ENCODE results near the gene CHI3L1.

DNA sequence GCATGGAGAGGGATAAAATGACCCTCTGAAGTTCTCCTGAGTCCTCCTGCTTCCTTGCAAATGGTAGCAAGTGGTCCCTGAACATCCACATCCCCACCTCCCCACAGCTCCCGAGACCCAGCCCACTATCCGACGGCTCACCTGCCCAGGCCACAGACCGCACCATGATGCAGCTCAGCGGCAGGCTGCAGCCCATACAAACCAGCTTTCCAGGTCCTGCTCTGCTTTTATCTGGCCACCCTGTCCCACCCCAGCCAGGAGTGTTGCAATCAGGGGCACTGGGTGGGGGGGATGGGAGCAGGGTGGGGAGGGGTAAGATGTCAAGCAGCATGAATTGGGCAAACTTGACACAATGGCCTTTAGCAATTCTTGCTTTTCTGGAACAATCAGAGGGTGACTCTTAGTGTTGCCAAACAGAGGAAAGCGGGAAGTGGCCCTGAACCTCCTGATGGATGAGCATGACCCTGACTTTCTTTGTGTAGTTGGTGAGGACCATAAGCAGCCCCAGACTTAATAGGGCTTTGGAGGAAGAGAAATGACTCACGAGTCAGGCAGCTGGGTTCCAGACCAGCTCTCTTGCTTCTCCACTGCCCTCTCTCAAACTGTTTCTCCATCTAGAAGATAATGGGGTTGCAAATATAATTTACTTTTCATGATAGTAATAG, 43.1 kb upstream of the CHI3L1 start, which contains the start of gene CHIT1:
- TF ChIP-seq, protein P1, sequence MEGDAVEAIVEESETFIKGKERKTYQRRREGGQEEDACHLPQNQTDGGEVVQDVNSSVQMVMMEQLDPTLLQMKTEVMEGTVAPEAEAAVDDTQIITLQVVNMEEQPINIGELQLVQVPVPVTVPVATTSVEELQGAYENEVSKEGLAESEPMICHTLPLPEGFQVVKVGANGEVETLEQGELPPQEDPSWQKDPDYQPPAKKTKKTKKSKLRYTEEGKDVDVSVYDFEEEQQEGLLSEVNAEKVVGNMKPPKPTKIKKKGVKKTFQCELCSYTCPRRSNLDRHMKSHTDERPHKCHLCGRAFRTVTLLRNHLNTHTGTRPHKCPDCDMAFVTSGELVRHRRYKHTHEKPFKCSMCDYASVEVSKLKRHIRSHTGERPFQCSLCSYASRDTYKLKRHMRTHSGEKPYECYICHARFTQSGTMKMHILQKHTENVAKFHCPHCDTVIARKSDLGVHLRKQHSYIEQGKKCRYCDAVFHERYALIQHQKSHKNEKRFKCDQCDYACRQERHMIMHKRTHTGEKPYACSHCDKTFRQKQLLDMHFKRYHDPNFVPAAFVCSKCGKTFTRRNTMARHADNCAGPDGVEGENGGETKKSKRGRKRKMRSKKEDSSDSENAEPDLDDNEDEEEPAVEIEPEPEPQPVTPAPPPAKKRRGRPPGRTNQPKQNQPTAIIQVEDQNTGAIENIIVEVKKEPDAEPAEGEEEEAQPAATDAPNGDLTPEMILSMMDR (IDR thresholded peaks at IDR 0.05; ENCODE audit: low read depth, low read length): no peak
- no peak for TF ChIP-seq EZH2phosphoT487 (IDR thresholded peaks at IDR 0.05; ENCODE audit: low read depth)

Measured in OCI-LY3 (cell line).